ENCODE data around the gene PALLD.

DNA sequence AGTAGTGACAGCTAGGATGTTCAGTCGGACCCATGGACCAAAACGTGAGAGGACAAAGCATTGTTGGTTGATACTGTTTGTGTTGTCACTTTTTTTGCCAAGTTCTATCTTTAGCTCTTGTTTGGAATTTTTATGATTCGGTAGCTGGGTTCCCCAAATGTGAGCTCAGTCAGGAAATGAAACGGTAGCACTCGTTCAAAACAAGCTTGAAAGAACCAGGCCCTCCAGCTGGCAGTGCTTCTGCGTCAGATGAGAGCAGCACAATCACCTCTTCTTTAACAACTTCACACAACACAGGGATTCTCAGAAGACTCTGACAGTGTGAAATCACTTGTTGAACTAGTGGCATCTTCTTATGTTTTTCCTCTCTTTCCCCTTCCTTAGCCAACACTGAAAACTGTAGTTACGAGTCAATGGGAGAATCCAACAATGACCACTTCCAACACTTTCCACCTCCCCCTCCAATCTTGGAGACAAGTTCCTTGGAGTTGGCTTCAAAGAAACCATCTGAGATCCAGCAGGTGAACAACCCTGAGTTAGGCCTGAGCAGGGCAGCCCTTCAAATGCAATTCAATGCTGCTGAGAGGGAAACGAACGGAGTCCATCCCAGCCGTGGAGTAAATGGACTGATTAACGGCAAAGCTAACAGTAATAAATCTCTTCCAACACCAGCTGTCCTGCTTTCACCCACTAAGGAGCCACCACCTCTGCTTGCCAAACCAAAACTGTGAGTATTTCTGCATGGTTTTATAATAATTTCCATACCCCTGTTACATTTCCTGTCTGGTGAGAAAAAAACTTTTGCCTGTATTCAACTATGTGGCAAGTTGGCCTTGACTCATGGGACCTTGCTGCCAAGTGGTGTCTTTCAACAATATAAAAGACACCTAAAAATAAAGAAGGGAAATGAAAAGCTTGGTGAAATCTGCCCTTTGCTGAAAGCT lies 214.6 kb downstream of the PALLD start:
- TF ChIP-seq, protein P1, sequence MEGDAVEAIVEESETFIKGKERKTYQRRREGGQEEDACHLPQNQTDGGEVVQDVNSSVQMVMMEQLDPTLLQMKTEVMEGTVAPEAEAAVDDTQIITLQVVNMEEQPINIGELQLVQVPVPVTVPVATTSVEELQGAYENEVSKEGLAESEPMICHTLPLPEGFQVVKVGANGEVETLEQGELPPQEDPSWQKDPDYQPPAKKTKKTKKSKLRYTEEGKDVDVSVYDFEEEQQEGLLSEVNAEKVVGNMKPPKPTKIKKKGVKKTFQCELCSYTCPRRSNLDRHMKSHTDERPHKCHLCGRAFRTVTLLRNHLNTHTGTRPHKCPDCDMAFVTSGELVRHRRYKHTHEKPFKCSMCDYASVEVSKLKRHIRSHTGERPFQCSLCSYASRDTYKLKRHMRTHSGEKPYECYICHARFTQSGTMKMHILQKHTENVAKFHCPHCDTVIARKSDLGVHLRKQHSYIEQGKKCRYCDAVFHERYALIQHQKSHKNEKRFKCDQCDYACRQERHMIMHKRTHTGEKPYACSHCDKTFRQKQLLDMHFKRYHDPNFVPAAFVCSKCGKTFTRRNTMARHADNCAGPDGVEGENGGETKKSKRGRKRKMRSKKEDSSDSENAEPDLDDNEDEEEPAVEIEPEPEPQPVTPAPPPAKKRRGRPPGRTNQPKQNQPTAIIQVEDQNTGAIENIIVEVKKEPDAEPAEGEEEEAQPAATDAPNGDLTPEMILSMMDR (IDR thresholded peaks at IDR 0.05) = no peak
- TF ChIP-seq POLR2A (IDR thresholded peaks at IDR 0.05) = no peak
